CD4-positive, alpha-beta T cell treated with Interleukin-4 for 4 hours (primary cell): ENCODE results near the gene FARP1.

Source experiments
- DNase-seq: peaks from one replicate; pipeline ENCODE4 v3.0.0-alpha.2; 2020

FARP1 gene

DNA sequence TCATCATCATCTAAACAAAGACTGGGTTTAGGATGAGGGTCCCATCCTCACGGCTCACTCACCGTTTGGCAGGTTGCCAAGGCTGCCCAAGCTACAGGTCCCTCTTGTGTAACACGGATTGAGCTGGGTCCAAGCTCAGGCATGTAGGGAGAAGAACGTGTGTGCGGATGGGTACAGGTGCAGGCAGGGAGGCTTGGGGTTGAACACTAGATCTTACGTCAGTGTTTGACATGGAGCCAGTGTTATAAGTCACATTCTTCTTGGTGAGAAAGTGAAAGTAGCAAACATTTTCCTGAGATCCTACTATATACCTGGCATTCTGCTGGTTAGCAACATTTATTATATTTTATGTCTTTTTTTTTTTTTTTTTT, 171.0 kb downstream of the FARP1 start:
- DNase-seq: no peak

DNA sequence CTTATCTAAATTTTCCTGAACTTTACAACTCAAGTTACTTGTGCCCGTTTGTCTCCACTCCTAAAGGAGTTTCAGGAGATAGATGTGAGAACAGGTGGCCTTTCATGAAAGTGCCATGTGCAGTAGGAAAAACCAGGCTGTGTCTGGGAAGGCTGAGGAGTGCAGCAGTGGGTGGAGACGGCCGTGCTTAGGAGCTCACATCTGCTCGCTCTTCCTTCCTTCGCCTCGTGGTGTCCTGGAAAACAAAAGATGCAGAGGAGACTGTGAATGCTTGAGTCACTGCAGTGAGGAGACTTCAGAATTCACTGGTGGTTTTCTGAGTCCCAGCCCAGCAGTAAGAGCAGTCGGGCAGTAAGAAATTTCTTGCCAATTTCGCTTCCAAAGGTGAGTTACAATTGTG, 172.6 kb downstream of the FARP1 start:
- no peak for DNase-seq

- no peak for DNase-seq
These were observed 173.0 kb downstream of the FARP1 start for GRCh38 chr13:98315902-98316301.

GRCh38 chr13:98317573-98318171, 174.8 kb downstream of the FARP1 start:
- no peak for DNase-seq

GRCh38 chr13:98318263-98318878, 175.5 kb downstream of the FARP1 start:
- DNase-seq: no peak

GRCh38 chr13:98320561-98321105, 177.7 kb downstream of the FARP1 start:
- DNase-seq: no peak

DNA sequence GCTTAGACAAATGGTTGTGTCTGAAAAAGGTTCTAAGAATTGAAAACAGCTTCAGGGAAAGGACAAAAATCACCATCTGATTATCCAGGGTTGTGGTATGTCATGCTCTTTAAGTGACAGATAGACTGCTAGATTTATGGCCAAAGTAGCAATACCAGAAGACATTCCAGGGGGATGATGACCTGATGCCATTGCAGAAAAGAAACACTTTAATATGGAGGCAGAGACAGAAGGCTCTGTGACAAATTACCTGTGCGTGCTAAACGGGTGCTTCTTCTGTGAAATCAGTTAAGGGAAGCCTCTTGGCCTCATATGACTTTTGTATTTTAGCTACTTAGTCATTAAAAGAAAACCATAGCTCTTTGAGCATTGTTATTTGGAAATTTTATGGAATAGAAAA, 178.5 kb downstream of the FARP1 start:
- DNase-seq: no peak

- no peak for DNase-seq
These were observed 179.3 kb downstream of the FARP1 start for GRCh38 chr13:98322091-98322718.

DNA sequence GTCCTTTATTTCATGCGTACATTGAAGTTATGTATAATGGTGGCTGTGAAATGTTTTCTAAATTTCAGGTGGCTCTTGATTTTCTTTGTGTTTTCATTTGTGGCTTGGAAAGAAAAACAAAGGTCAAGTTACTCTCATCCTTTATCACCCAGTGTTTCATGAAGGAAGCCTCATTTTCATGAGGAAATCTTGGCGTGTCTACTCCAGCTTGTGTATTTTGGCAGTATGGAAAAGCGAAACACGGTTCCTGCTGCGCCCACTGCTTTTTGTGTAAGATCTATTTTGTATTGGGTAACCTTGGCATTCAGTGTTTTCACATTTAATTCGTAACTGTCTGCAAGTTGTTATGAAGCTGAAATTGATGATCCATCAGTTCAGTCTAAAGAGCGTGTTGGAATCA, 181.2 kb downstream of the FARP1 start:
- DNase-seq: no peak

GRCh38 chr13:98325724-98326123, 182.8 kb downstream of the FARP1 start:
- DNase-seq: no peak

DNA sequence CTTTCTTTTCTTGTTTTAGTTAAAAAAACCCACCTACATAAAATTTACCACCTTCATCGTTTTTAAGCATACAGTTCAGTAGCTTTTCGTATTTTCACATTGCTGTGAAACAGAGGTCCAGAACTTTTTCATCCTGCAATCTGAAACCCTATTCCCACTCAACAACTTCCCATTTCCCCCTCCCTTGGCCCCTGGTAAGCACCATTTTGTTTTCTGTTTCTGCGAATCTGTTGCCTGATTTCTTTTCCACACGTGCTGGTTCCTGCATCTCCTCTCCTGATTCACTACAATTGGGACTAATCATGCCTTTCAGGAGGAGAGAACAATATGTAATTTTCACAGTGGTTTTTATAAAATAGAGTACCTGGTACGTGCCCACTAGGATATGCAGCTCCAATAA, 183.4 kb downstream of the FARP1 start:
- no peak for DNase-seq

GRCh38 chr13:98327371-98328270, 184.7 kb downstream of the FARP1 start:
- DNase-seq: no peak

- no peak for DNase-seq
These were observed 185.6 kb downstream of the FARP1 start for GRCh38 chr13:98328511-98328910.

GRCh38 chr13:98332222-98332621, 189.3 kb downstream of the FARP1 start:
- no peak for DNase-seq

GRCh38 chr13:98332691-98333090, 189.8 kb downstream of the FARP1 start:
- no peak for DNase-seq

DNA sequence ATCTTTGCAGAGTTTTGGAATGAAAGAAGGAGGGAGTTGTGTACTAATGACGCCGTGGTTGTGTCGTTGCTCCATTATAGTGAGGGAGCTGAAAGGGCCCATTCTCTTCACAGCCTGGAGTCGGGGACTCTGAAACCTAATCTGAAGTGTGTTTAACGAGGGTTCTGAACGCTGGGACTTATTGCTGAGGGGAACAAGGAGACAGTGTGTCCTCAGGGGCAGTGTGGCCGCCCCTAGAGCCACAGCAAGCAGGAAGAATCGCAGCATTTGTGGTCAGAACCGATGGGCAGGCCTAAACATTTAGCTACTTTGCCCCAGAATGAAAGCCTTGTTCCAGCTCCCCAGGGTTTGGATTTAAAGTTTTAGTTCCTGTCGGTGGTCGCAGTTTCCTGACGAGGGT, 190.6 kb downstream of the FARP1 start:
- DNase-seq: no peak

GRCh38 chr13:98334620-98335205, 191.8 kb downstream of the FARP1 start:
- no peak for DNase-seq

DNA sequence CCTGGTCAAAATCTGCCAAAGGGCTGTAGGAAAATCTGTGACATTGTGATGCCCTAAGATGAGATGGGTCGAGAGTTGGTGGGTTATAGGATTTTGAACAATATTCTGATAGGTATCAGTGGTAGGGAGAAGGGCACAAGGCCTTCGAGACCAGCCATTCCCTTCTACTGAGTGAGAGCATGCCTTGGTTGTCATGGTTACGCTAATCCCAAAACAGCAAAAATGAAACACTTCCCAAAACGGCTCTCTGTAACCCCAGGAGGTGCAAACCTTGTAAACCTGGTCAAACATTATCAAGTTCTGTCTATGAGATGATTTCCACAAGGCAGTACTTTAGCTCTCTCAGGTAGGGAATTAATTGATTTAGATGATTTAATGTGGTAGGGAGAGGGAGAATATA, 192.8 kb downstream of the FARP1 start:
- DNase-seq: no peak

GRCh38 chr13:98338310-98338709, 195.4 kb downstream of the FARP1 start:
- DNase-seq: no peak

DNA sequence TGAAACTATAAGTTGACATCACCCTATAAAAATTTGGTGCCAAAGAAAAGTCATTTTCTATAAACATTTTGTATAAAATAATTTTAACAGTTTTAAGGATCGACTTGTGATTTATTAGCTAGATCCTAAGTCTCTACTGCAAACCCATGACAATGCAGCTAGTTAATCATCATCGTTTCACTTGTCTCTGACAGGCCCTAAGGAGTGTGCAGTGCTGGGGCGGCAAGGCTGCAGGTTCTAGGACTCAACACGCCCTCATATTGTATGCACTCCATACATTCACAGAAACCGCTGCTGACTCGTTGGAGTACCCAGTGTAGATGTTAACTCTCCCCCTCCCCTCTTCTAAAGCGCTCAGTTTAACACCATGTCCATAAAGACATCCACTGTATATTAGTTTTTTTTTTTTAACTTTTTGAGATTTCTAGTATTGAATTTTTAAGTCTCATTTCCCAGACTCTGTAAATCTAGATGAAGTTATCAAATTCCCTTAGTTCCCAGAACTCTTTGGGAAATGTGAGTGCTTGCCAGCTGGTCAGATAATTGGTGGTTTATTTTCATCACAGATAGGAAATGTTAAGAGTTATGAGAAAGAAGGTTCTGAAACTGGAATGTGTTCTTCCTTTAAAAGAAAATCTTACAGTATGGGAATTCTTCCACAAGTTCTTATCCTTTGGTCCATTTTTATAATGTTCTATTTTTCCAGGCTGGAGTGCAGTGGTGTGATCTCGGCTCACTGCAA, 197.0 kb downstream of the FARP1 start:
- no peak for DNase-seq

DNA sequence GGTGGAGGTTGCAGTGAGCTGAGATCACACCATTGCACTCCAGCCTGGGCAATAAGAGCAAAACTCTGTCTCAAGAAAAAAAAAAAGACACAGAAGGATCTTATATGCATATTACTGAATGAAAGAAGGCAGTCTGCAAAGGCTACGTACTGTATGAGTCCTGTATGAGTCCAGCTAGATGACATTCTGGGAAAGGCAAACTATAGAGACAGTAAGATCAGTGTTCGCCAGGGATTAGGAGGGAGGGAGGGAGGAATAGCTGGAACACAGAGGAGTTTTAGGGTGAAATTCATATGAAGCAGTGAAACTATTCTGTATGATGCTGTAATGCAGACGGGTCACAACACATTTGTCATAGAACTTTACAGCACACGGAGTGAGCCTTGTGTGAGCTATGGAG, 200.1 kb downstream of the FARP1 start:
- DNase-seq: no peak

DNA sequence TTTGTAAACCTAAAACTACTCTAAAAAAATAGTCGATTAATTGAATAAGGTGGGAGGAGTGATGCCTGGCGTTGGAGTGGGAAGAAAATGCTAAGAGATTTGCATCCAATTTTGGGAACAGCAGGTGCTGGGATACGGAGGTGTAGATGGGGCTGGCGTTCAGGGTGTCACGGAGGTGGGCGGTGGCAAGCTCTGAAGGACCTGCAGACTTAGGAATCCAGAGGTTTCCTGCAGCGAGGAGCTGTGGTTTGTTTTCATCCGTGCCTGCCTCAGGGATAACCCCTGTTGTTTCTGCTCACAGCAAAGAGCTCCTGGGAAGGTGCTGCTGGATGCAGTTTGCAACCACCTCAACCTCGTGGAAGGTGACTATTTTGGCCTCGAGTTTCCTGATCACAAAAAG, 200.6 kb downstream of the FARP1 start:
- DNase-seq: no peak
